H9 (cell line): ENCODE results near the gene ZNF681. TPM values are rescaled to one million over a fixed set of nuclear protein-coding genes. Genes with fewer than 3 reads are reported as not detected.

ENCODE experiments used
- DNase-seq: peaks from one replicate; pipeline ENCODE4 v3.0.0-alpha.2; 2017
- H2AFZ ChIP-seq: one replicate; pipeline ENCODE4 v1.6.1; 2013; ENCODE audit warnings: mild to moderate bottlenecking, low read length, control low read depth, moderate library complexity
- H2AK5ac ChIP-seq: 2 replicates; pipeline ENCODE4 v1.6.1; 2013; ENCODE audit warnings: low read length, control low read depth, mixed read lengths; ENCODE audit not compliant: insufficient read length
- H2BK120ac ChIP-seq: one replicate; pipeline ENCODE4 v1.6.1; 2013; ENCODE audit warnings: low read depth, mild to moderate bottlenecking, low read length, control low read depth, inconsistent platforms; ENCODE audit not compliant: poor library complexity, severe bottlenecking
- H2BK12ac ChIP-seq: 2 replicates; pipeline ENCODE4 v1.6.1; 2013; ENCODE audit warnings: low read length, control low read depth, mixed read lengths, low read depth; ENCODE audit not compliant: insufficient read length
- H2BK15ac ChIP-seq: 2 replicates; pipeline ENCODE4 v1.6.1; 2013; ENCODE audit warnings: low read depth, low read length, control low read depth
- H2BK20ac ChIP-seq: one replicate; pipeline ENCODE4 v1.6.1; 2013; ENCODE audit warnings: low read depth, mild to moderate bottlenecking, low read length, control low read depth, inconsistent platforms; ENCODE audit not compliant: poor library complexity, severe bottlenecking
- H2BK5ac ChIP-seq: 2 replicates; pipeline ENCODE4 v1.6.1; 2013; ENCODE audit warnings: low read length, control low read depth, mixed read lengths; ENCODE audit not compliant: insufficient read length
- H3K14ac ChIP-seq: 2 replicates; pipeline ENCODE4 v1.6.1; 2013; ENCODE audit warnings: low read length, control low read depth; ENCODE audit not compliant: insufficient read depth
- H3K18ac ChIP-seq: 2 replicates; pipeline ENCODE4 v1.6.1; 2013; ENCODE audit warnings: low read depth, mild to moderate bottlenecking, mixed read lengths, low read length, control low read depth; ENCODE audit not compliant: insufficient read length
- H3K23ac ChIP-seq: 2 replicates; pipeline ENCODE4 v1.6.1; 2013; ENCODE audit warnings: low read length, control low read depth, mixed read lengths, low read depth; ENCODE audit not compliant: insufficient read length
- H3K23me2 ChIP-seq: 2 replicates; pipeline ENCODE4 v1.6.1; 2013; ENCODE audit warnings: low read depth, mild to moderate bottlenecking, mixed read lengths, low read length, control low read depth; ENCODE audit not compliant: insufficient read length, poor library complexity, severe bottlenecking
- H3K27ac ChIP-seq: 2 replicates; pipeline ENCODE4 v1.5.1; 2013; ENCODE audit warnings: low read length, control low read depth, mixed read lengths, low read depth; ENCODE audit not compliant: insufficient read length
- H3K27me3 ChIP-seq: 2 replicates; pipeline ENCODE4 v1.6.1; 2013; ENCODE audit warnings: low read length, control low read depth, inconsistent platforms; ENCODE audit not compliant: insufficient read depth
- H3K4ac ChIP-seq: 2 replicates; pipeline ENCODE4 v1.6.1; 2013; ENCODE audit warnings: low read depth, mild to moderate bottlenecking, control low read depth, inconsistent platforms, low read length, moderate library complexity
- H3K4me1 ChIP-seq: 2 replicates; pipeline ENCODE4 v1.6.1; 2013; ENCODE audit warnings: low read length, control low read depth, inconsistent platforms; ENCODE audit not compliant: insufficient read depth
- H3K4me2 ChIP-seq: 2 replicates; pipeline ENCODE4 v1.6.1; 2013; ENCODE audit warnings: low read length, control low read depth, mixed read lengths; ENCODE audit not compliant: insufficient read length, insufficient read depth
- H3K56ac ChIP-seq: 2 replicates; pipeline ENCODE4 v1.6.1; 2013; ENCODE audit warnings: low read depth, mild to moderate bottlenecking, mixed read lengths, low read length, control low read depth; ENCODE audit not compliant: insufficient read length
- H3K79me1 ChIP-seq: 2 replicates; pipeline ENCODE4 v1.6.1; 2013; ENCODE audit warnings: low read depth, mild to moderate bottlenecking, moderate library complexity, low read length, control low read depth, inconsistent platforms; ENCODE audit not compliant: insufficient read depth, poor library complexity, severe bottlenecking
- H3K79me2 ChIP-seq: 2 replicates; pipeline ENCODE4 v1.6.1; 2013; ENCODE audit warnings: low read length, control low read depth, inconsistent platforms; ENCODE audit not compliant: insufficient read depth
- H3K9ac ChIP-seq: 2 replicates; pipeline ENCODE4 v1.6.1; 2013; ENCODE audit warnings: low read length, control low read depth, mixed read lengths; ENCODE audit not compliant: insufficient read length; ENCODE audit errors: extremely low read depth
- H3K9me3 ChIP-seq: one replicate; pipeline ENCODE4 v1.6.1; 2013; ENCODE audit warnings: low read depth, low read length, inconsistent platforms; ENCODE audit not compliant: control insufficient read depth
- H3T11ph ChIP-seq: one replicate; pipeline ENCODE4 v1.6.1; 2013; ENCODE audit warnings: mild to moderate bottlenecking, low read length, control low read depth, inconsistent platforms
- H4K20me1 ChIP-seq: one replicate; pipeline ENCODE4 v1.6.1; 2013; ENCODE audit not compliant: control insufficient read depth, insufficient read length, insufficient read depth
- H4K5ac ChIP-seq: 2 replicates; pipeline ENCODE4 v1.6.1; 2013; ENCODE audit warnings: low read depth, mild to moderate bottlenecking, mixed read lengths, low read length, control low read depth; ENCODE audit not compliant: insufficient read length
- H4K8ac ChIP-seq: replicated peaks from 2 replicates; pipeline ENCODE4 v1.6.1; 2013; ENCODE audit warnings: low read length, control low read depth, mixed read lengths, low read depth; ENCODE audit not compliant: insufficient read length
- H4K91ac ChIP-seq: 2 replicates; pipeline ENCODE4 v1.6.1; 2013; ENCODE audit warnings: low read depth, mild to moderate bottlenecking, moderate library complexity, mixed read lengths, low read length, control low read depth; ENCODE audit not compliant: insufficient read length
- H3K27ac Mint-ChIP-seq, 3 experiments: 2 replicates in 2 of 3; 3 replicates in 1 of 3; pipeline ENCODE4 v1.8.0; 2020 to 2021; ENCODE audit warnings: mixed read lengths in 3 of 3, mild to moderate bottlenecking in 1 of 3, moderate library complexity in 1 of 3
- H3K27me3 Mint-ChIP-seq: 2 replicates; pipeline ENCODE4 v1.8.0; 2021; ENCODE audit warnings: low read depth, mild to moderate bottlenecking, moderate library complexity, mixed read lengths
- H3K36me3 Mint-ChIP-seq, 3 experiments: 2 replicates in 2 of 3; 3 replicates in 1 of 3; pipeline ENCODE4 v1.8.0; 2020 to 2021; ENCODE audit warnings: low read depth in 3 of 3, mixed read lengths in 3 of 3; ENCODE audit not compliant: insufficient read depth in 1 of 3
- H3K4me1 Mint-ChIP-seq, 2 experiments: 2 replicates each; pipeline ENCODE4 v1.8.0; 2020; ENCODE audit warnings: mixed read lengths in 2 of 2
- H3K4me3 Mint-ChIP-seq, 2 experiments: 2 replicates in 1 of 2; 3 replicates in 1 of 2; pipeline ENCODE4 v1.8.0; 2020 to 2021; ENCODE audit warnings: mild to moderate bottlenecking in 2 of 2, mixed read lengths in 2 of 2, moderate library complexity in 1 of 2
- H3K9me3 Mint-ChIP-seq, 2 experiments: 2 replicates in 1 of 2; 3 replicates in 1 of 2; pipeline ENCODE4 v1.8.0; 2020; ENCODE audit warnings: mild to moderate bottlenecking in 2 of 2, mixed read lengths in 2 of 2, moderate library complexity in 1 of 2
- CTCF ChIP-seq: fragments of 200-600 bp; sonication (generic); conservative IDR thresholded peaks from 3 replicates; pipeline ENCODE4 v1.8.0; 2021; ENCODE audit warnings: antibody characterized with exemption, mild to moderate bottlenecking
- total RNA-seq: library from RNA; stranded (reverse); gene quantifications from 2 replicates; pipeline ENCODE4 v1.2.1, GENCODE V29; 2021

The ZNF681 gene
- total RNA-seq, 1 experiment from 2014 or later, result 10.4 TPM

- no peaks in the 10 kb centered on the region for H3K27me3 ChIP-seq
- Mint-ChIP-seq H3K4me3 (no peak overlapping the region), H3K27ac (peak overlapping the region in 2 of 3 experiments; percentile 77 to 79; a peak in 2 of 7 replicates), H3K27me3 (no peaks in the 10 kb centered on the region), H3K36me3 (peaks cover 6 to 14% (median 10%) of the 10 kb centered on the region in 3 experiments), H3K9me3 (peaks cover 0 to 6% of the 10 kb centered on the region in 2 experiments; a peak in 2 of 5 replicates), H3K4me1 (peaks cover 33 to 41% of the 10 kb centered on the region in 2 experiments)
- H2BK5ac ChIP-seq, result no peak overlapping the region
- no peak overlapping the region for H3K23ac ChIP-seq
- peaks cover 12% of the 10 kb centered on the region; the same call in 1 of the 2 replicates for H3K79me2 ChIP-seq
- H2AFZ ChIP-seq, result no peak overlapping the region
- no peak for TF ChIP-seq CTCF
- H3K79me1 ChIP-seq, result peaks cover 7% of the 10 kb centered on the region
- no peak overlapping the region for H3K4me2 ChIP-seq
- no peak overlapping the region for H3K56ac ChIP-seq
- no peak overlapping the region for H2BK20ac ChIP-seq
- H3K18ac ChIP-seq, result no peak overlapping the region
- no peak overlapping the region for H3T11ph ChIP-seq
- no peak overlapping the region for H2AK5ac ChIP-seq
- no peaks in the 10 kb centered on the region for H3K23me2 ChIP-seq
- H2BK12ac ChIP-seq, result no peak overlapping the region
- no peak overlapping the region for H4K8ac ChIP-seq
- H3K14ac ChIP-seq, result no peak overlapping the region
- H4K5ac ChIP-seq, result no peak overlapping the region
- no peak overlapping the region for H3K27ac ChIP-seq
- H3K9ac ChIP-seq, result no peak overlapping the region
- no peaks in the 10 kb centered on the region for H3K4me1 ChIP-seq
- no peaks in the 10 kb centered on the region for H4K20me1 ChIP-seq
- no peak overlapping the region for H3K4ac ChIP-seq
- DNase-seq, result no peak
- H4K91ac ChIP-seq, result no peak overlapping the region
- H3K9me3 ChIP-seq, result no peaks in the 10 kb centered on the region
- no peak overlapping the region for H2BK15ac ChIP-seq
- no peak overlapping the region for H2BK120ac ChIP-seq
These were observed 36.8 kb upstream of the ZNF681 start for GRCh38 chr19:23795462-23795861.
